ENCODE measurements around the gene CGB1. TPM values are rescaled to one million over a fixed set of nuclear protein-coding genes. Genes with fewer than 3 reads are reported as not detected.

CGB1 gene
- total and polyA plus RNA-seq, 10 of the 15 experiments (the other 5 are each of a cell fraction or from before 2014, with no cell fraction given), result not detected

DNA sequence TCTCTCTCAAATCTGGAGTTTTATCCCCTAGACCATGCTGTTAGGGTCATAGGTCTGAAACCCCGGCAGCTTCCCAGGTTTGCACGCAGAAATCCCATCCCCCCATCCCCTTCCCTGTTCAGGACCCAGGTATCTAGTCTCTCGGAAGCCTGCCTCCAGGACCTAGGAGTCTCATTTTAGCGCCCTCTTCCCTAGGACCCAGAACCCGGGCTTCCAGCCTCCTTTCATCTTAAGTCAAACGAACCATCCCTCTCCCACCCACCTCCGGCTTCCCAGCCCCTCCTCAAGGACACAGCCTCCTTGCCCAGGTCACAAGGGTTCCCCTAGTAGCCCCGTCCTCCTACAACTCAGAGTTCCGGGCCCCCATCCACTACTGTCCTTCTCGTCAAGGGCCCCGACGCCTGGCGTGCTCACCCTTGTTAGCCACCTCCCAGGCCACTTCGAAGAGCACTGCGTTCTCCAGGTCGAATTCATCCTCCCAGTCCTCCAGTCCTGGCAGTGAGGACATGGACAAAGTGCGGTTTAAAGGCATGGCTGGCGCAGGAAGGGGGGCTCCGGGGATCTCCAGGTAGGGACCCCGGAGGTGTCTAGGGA lies 44.0 kb downstream of the CGB1 start (continued):
- TF ChIP-seq GABPA (IDR thresholded peaks at IDR 0.05; ENCODE audit: low read depth), result no peak
- no peak for TF ChIP-seq SREBF2 (IDR thresholded peaks at IDR 0.05; ENCODE audit: low read length)
- TF ChIP-seq NR2F1 (conservative IDR thresholded peaks at IDR 0.05), result no peak
- TF ChIP-seq, protein P1, sequence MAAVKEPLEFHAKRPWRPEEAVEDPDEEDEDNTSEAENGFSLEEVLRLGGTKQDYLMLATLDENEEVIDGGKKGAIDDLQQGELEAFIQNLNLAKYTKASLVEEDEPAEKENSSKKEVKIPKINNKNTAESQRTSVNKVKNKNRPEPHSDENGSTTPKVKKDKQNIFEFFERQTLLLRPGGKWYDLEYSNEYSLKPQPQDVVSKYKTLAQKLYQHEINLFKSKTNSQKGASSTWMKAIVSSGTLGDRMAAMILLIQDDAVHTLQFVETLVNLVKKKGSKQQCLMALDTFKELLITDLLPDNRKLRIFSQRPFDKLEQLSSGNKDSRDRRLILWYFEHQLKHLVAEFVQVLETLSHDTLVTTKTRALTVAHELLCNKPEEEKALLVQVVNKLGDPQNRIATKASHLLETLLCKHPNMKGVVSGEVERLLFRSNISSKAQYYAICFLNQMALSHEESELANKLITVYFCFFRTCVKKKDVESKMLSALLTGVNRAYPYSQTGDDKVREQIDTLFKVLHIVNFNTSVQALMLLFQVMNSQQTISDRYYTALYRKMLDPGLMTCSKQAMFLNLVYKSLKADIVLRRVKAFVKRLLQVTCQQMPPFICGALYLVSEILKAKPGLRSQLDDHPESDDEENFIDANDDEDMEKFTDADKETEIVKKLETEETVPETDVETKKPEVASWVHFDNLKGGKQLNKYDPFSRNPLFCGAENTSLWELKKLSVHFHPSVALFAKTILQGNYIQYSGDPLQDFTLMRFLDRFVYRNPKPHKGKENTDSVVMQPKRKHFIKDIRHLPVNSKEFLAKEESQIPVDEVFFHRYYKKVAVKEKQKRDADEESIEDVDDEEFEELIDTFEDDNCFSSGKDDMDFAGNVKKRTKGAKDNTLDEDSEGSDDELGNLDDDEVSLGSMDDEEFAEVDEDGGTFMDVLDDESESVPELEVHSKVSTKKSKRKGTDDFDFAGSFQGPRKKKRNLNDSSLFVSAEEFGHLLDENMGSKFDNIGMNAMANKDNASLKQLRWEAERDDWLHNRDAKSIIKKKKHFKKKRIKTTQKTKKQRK (IDR thresholded peaks at IDR 0.05; ENCODE audit: low read depth, low read length), result no peak
- TF ChIP-seq PML (IDR thresholded peaks at IDR 0.05; ENCODE audit: low read length), result no peak
- no peak for TF ChIP-seq KLF5 (IDR thresholded peaks at IDR 0.05; ENCODE audit: partially characterized antibody)
- no peak for TF ChIP-seq TAF1 (IDR thresholded peaks at IDR 0.05; ENCODE audit: borderline replicate concordance, low read depth, low read length)
- TF ChIP-seq BACH1 (IDR thresholded peaks at IDR 0.05; ENCODE audit: borderline replicate concordance), result no peak
- TF ChIP-seq ZNF384 (IDR thresholded peaks at IDR 0.05; ENCODE audit: borderline replicate concordance, low read depth, low read length), result no peak
- TF ChIP-seq SMC3 (IDR thresholded peaks at IDR 0.05; ENCODE audit: borderline replicate concordance, low read length), result no peak
- TF ChIP-seq, protein P2, sequence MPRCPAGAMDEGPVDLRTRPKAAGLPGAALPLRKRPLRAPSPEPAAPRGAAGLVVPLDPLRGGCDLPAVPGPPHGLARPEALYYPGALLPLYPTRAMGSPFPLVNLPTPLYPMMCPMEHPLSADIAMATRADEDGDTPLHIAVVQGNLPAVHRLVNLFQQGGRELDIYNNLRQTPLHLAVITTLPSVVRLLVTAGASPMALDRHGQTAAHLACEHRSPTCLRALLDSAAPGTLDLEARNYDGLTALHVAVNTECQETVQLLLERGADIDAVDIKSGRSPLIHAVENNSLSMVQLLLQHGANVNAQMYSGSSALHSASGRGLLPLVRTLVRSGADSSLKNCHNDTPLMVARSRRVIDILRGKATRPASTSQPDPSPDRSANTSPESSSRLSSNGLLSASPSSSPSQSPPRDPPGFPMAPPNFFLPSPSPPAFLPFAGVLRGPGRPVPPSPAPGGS (IDR thresholded peaks at IDR 0.05; ENCODE audit: borderline replicate concordance, insufficient read depth, low read depth, low read length, poor library complexity, severe bottlenecking), result no peak
- TF ChIP-seq RCOR1 (conservative IDR thresholded peaks at IDR 0.05; ENCODE audit: low read depth, low read length), result 0 out of 2 replicates have a peak, but pooled peaks have one; percentile 21
